Heart right ventricle (tissue), 16 donors: ENCODE data around the gene MPP2. TPM values are rescaled to one million over a fixed set of nuclear protein-coding genes. Genes with fewer than 3 reads are reported as not detected.

Experiments used
- ATAC-seq, 8 donors: fragments of 200-7000 bp; cut with Tn5 transposase; one replicate each; pipeline ENCODE4 v1.9.1; 2020; ENCODE audit warnings: mild to moderate bottlenecking in 8 of 8, moderate library complexity in 8 of 8, moderate number of reproducible peaks in 1 of 8
- DNase-seq, 2 donors: peaks; one replicate each; pipeline ENCODE4 v3.0.0-alpha.2; 2020
- H3K27ac ChIP-seq, 10 donors: fragments of 200-600 bp; sonication (generic) in 2 of 10; one replicate each; pipeline versions ENCODE4 v1.5.0 to v1.8.0; 2020 to 2022; ENCODE audit warnings: mild to moderate bottlenecking in 3 of 10
- H3K27me3 ChIP-seq, 7 donors: fragments of 200-600 bp; one replicate each; pipeline ENCODE4 v1.8.0; 2021 to 2022; ENCODE audit warnings: mild to moderate bottlenecking in 2 of 7
- H3K36me3 ChIP-seq, 9 donors: fragments of 200-600 bp; sonication (generic) in 1 of 9; one replicate each; pipeline versions ENCODE4 v1.5.0 to v1.8.0; 2020 to 2022; ENCODE audit warnings: mild to moderate bottlenecking in 2 of 9
- H3K4me1 ChIP-seq, 9 donors: fragments of 200-600 bp; sonication (generic) in 1 of 9; one replicate each; pipeline versions ENCODE4 v1.5.0 to v1.8.0; 2020 to 2022; ENCODE audit warnings: mild to moderate bottlenecking in 4 of 9
- H3K4me3 ChIP-seq, 10 donors: fragments of 200-600 bp; sonication (generic) in 2 of 10; one replicate each; pipeline versions ENCODE4 v1.5.0 to v1.8.0; 2020 to 2022; ENCODE audit warnings: mild to moderate bottlenecking in 7 of 10, moderate library complexity in 2 of 10
- H3K9me3 ChIP-seq, 11 donors: fragments of 200-600 bp in 10 of 11; sonication (generic) in 2 of 11; one replicate each; pipeline versions ENCODE4 v1.5.0 to v1.8.0; 2013 to 2022; ENCODE audit warnings: mild to moderate bottlenecking in 2 of 11, control low read depth in 1 of 11, moderate library complexity in 1 of 11
- WGBS, 2 donors: extraction: QIAGEN DNeasy Blood & Tissue Kit; methylation state at CpG; one replicate each; pipeline ENCODE4 v1.1.7; 2013; ENCODE audit warnings: inconsistent platforms in 1 of 2; 5-methylcytosine and 5-hydroxymethylcytosine counted together
- intact Hi-C, 10 donors: fragments of 100-400 bp; cut with DNase I; formaldehyde crosslinking; loops; one replicate each; pipeline versions ENCODE4 v1.11.1 to v1.14.2; 2022
- polyA plus RNA-seq, 2 donors: library from polyadenylated mRNA; stranded (reverse); fragments of 200-250 nt; gene quantifications; one replicate each; pipeline ENCODE4 v1.2.3, GENCODE V29; 2013
- total RNA-seq, 10 donors: library from RNA; stranded (reverse); fragmentation: NEBNext Ultra II Directional in 3 of 10; extraction: Animal tissue kit (Norgen Biotek cat#: 25700) in 3 of 10; gene quantifications; one replicate each; pipeline versions ENCODE4 v1.2.1 to v1.2.4, GENCODE V29; 2021 to 2023
- TF ChIP-seq, protein P1 (sequence below), 9 donors: fragments of 200-600 bp; sonication (generic) in 2 of 9; IDR thresholded peaks; one replicate each; pipeline versions ENCODE4 v1.5.0 to v1.8.0; 2021 to 2022; ENCODE audit warnings: antibody characterized with exemption in 9 of 9, mild to moderate bottlenecking in 5 of 9, moderate library complexity in 1 of 9
- donor health status: Arrhythmogenic right ventricular cardiomyopathy.
- donor health status: ischemic (EF 13 %, LVEDD 7.1; RV severe dilation, severe dysfunction).
- donor health status: healthy with polysubstance abuse.
- donor health status: DM: no; HTN: yes; CAD: no.
- donor health status: DM: no; HTN: no; CAD: no.
- donor health status: ischemic (EF 25% LVEDD 6.9; RV normal size, moderate dysfunction).
- donor health status: ischemic (EF 25% LVEDD 5.7; RV mildly dilated, moderate dysfunction).
- donor health status: healthy.
- donor health status: DM: yes; HTN: yes; CAD: no.
- donor health status: Ischemic cardiomyopathy.
- donor health status: ischemic (EF 35%, LVEDD 5.7; RV mildly dilated, moderate dysfunction).
- donor health status: nonischemic (EF 11% LVEDD 7.7; RV severe dilation, severe dysfunction).
- donor health status: DM: yes; HTN: yes; CAD: no.
- donor health status: PGD.
- donor health status: ischemic (EF 29% LVEDD 5.4; RV normal size, mild dysfunction).
- donor health status: nonischemic (EF 23%, LVEDD 6.1; RV moderate dilation, normal function).

MPP2 gene
- total and polyA plus RNA-seq, 12 donors, result 5.0 to 20.7 (median 12.9) TPM

DNA sequence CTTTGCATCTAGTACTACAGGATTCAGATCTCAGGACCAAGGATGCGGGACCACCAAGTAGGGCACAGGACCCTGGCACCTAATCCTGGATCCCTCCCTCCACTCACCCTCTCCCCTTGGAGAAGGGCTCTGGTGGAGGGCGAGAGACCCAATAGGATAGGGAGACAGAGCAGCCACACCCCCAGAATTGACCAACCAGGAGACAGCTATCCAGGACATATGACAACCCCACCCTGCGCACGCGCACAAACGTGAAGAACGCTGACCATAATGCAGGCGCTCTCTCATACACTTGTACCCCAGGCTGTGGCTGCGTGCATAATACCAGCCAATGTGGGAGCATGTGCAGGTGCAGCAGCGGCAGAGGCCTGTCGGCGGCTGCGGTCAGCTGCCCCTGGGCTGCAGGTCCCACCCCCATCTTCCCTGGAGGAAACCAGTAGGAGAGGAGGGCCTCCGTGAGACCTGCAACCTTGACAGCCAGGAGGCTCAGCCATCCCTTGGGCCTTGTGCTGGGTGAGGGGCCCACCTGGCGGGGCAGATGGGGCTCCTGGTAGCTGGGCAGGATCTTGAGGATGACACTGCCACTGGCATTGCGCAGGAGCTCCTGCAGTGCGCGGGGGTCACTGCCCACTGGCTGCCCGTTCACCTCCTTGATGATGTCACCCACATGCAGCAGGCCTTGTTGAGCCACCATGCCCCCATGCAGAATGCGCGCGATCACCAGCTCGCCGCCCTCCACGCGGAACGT lies 25.4 kb downstream of the MPP2 start:
- DNase-seq, result no peak

DNA sequence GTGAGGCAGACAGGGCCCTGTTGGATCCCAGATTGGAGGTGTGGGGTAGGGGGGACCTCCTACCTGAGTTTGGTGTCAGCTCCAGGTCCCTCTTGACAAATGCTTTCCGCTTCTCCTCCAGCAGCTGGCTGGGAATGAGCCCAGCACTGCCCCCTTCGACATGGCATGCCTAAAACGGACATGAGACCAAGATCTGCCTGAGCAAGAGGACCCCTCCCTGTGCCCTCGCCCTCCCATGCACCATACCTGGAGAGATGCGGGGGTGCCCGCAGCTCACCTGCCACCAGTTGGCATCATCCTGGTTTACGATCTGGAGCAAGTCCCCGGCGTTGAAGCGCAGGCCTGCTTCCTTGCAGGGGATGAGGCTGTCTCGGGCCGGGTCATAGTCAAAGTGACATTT lies 26.2 kb downstream of the MPP2 start:
- H3K27ac ChIP-seq, result no peak overlapping the region
- TF ChIP-seq, protein P1, sequence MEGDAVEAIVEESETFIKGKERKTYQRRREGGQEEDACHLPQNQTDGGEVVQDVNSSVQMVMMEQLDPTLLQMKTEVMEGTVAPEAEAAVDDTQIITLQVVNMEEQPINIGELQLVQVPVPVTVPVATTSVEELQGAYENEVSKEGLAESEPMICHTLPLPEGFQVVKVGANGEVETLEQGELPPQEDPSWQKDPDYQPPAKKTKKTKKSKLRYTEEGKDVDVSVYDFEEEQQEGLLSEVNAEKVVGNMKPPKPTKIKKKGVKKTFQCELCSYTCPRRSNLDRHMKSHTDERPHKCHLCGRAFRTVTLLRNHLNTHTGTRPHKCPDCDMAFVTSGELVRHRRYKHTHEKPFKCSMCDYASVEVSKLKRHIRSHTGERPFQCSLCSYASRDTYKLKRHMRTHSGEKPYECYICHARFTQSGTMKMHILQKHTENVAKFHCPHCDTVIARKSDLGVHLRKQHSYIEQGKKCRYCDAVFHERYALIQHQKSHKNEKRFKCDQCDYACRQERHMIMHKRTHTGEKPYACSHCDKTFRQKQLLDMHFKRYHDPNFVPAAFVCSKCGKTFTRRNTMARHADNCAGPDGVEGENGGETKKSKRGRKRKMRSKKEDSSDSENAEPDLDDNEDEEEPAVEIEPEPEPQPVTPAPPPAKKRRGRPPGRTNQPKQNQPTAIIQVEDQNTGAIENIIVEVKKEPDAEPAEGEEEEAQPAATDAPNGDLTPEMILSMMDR (IDR thresholded peaks at IDR 0.05), result no peak
- intact Hi-C loops, result loop anchor here in 2 of 10 donors (5.0 to 10.0 kb wide), 2 partner anchors 114 to 116 kb away; no protein-coding TSS in a partner anchor
- H3K9me3 ChIP-seq, result no peaks in the 10 kb centered on the region
- H3K36me3 ChIP-seq, result peaks cover 0 to 34% (median 0%) of the 10 kb centered on the region in 9 donors
- H3K4me3 ChIP-seq, result no peak overlapping the region
- peaks cover 0 to 14% (median 8%) of the 10 kb centered on the region in 9 donors for H3K4me1 ChIP-seq
- no peaks in the 10 kb centered on the region for H3K27me3 ChIP-seq
- 94 to 96% methylated on average over 12 of the region's 12 CpGs for WGBS, 2 donors
- DNase-seq, result no peak
- ATAC-seq, result no peak

More for the DNA sequence above, 25.4 kb downstream of the MPP2 start:
- no peaks in the 10 kb centered on the region for H3K27me3 ChIP-seq
- H3K36me3 ChIP-seq, result peaks cover 0 to 31% (median 0%) of the 10 kb centered on the region in 9 donors
- intact Hi-C loops, result loop anchor here in 2 of 10 donors (5.0 to 10.0 kb wide), 2 partner anchors 113 to 115 kb away; no protein-coding TSS in a partner anchor
- H3K9me3 ChIP-seq, result no peaks in the 10 kb centered on the region
- no peak overlapping the region for H3K27ac ChIP-seq
- H3K4me1 ChIP-seq, result peaks cover 0 to 13% (median 8%) of the 10 kb centered on the region in 9 donors
- no peak for ATAC-seq
- WGBS, 2 donors, result 93 to 95% methylated on average over 27 of the region's 27 CpGs
- TF ChIP-seq, protein P1 (IDR thresholded peaks at IDR 0.05), result no peak
- no peak overlapping the region for H3K4me3 ChIP-seq

DNA sequence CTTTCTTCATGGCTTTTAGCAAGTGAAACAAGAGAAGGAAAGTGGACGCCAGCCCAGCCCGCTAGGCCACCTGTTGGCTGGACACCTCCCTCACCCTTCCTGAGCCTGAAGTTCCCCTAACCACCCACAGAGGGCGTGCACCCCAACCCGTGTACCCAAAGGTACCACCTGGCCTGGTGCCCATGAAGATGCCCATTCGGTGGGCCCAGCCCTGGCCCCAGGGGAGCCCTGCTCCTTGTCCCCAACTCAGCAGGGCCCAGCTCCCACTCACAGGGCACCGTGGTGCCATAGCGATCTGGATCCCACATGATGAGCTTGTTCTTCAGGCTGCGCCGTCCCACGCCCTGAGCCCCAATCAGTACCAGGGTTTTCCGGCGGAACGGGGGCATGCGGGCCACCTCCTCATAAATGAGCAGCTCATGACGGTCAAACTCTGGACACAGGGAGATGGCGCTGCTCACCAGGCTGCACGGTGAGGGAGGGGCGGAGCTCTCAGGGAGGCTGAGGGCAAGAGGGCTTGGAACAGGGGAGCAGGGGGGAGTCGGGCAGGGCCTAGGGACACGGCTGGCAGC lies 26.8 kb downstream of the MPP2 start:
- intact Hi-C loops, result loop anchor here in 2 of 10 donors (5.0 to 10.0 kb wide), 2 partner anchors 114 to 117 kb away; no protein-coding TSS in a partner anchor
- H3K27ac ChIP-seq, result no peak overlapping the region
- H3K4me1 ChIP-seq, result peaks cover 0 to 16% (median 8%) of the 10 kb centered on the region in 9 donors
- no peaks in the 10 kb centered on the region for H3K9me3 ChIP-seq
- 84% methylated on average over 20 of the region's 20 CpGs for WGBS, 2 donors
- H3K36me3 ChIP-seq, result peaks cover 0 to 34% (median 0%) of the 10 kb centered on the region in 9 donors
- DNase-seq (no peak), ATAC-seq (no peak)
- TF ChIP-seq, protein P1 (IDR thresholded peaks at IDR 0.05), result peak; percentile 31 to 73 (median 55)
- no peak overlapping the region for H3K4me3 ChIP-seq
- H3K27me3 ChIP-seq, result no peaks in the 10 kb centered on the region

DNA sequence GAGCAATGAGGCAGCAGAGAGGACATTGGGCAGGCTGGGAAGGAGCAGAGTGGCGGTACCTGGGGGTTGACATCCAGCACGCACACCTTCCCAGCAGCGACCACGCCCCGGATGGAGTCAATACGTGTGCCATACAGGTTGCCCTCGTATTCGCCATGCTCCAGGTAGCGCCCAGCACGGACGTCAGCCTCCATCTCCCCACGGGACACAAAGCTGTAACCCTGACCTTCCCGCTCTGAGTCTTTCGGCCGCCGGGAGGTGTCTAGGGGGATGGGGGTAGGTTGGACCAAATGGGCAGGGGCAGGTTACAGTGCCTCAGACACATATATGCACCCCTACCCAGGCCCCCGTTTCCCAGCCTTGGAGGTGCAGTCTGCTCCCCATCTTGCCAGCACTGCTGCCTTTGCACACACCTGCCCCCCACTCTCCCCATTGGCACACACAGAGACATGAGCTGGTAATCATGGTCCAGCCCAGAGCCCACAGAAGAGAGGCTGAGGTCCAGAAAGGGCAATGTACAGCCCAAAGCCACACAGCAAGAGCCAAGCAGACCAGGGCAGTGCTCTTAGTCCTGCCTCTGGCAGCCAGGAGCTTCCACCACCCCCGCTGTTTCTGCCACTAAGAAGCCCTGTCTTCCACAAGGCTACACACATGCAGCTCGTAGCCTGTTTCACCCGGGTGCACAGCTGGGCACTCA lies 27.5 kb downstream of the MPP2 start:
- 91 to 92% methylated on average over 20 of the region's 20 CpGs for WGBS, 2 donors
- no peak for ATAC-seq

More for the DNA sequence above, 27.5 kb downstream of the MPP2 start:
- no peaks in the 10 kb centered on the region for H3K9me3 ChIP-seq
- no peak overlapping the region for H3K27ac ChIP-seq
- intact Hi-C loops, result loop anchor here in 5 of 10 donors (5.0 to 10.0 kb wide), 2 partner anchors 115 to 117 kb away; no protein-coding TSS in a partner anchor
- H3K4me1 ChIP-seq, result peaks cover 0 to 18% (median 8%) of the 10 kb centered on the region in 9 donors
- peaks cover 0 to 34% (median 0%) of the 10 kb centered on the region in 9 donors for H3K36me3 ChIP-seq
- DNase-seq, result no peak
- TF ChIP-seq, protein P1 (IDR thresholded peaks at IDR 0.05), result no peak
- H3K4me3 ChIP-seq, result no peak overlapping the region
- no peaks in the 10 kb centered on the region for H3K27me3 ChIP-seq
